Measurements from ENCODE around the gene RAB3B.

DNA sequence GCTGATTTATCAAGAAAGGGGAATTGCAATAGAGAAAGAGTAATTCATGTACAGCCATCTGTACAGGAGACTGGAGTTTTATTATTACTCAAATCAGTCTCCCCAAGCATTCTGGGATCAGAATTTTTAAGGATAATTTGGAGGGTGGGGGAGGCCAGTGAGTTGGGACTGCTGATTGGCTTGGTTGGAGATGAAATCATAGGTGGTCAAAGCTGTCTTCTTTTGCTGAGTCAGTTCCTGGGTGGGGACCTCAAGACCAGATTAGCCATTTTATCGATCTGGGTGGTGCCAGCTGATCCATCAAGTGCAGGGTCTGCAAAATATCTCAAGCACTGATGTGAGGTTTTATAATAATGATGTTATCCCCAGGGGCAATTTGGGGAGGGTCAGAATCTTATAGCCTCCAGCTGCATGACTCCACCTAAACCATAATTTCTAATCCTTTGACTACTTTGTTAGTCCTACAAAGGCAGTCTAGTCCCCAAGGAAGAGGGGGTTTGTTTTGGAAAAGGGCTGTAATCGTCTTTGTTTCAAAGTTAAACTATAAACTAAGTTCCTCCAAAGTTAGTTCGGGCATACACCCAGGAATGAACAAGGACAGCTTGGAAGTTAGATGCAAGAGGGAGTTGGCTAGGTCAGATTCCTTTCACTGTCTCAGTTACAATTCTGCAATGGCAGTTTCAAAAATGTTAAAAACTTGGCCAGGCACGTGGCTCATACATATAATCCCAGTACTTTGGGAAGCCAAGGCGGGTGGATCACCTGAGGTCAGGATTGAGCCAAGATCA lies 16.9 kb upstream of the RAB3B start:
- TF ChIP-seq CTCF (IDR thresholded peaks at IDR 0.05; ENCODE audit: insufficient read depth, low read length) (no peak), REST (IDR thresholded peaks at IDR 0.05; ENCODE audit: insufficient replicate concordance, low read depth) (no peak), POLR2AphosphoS5 (IDR thresholded peaks at IDR 0.05; ENCODE audit: low read depth) (no peak), GABPA (IDR thresholded peaks at IDR 0.05; ENCODE audit: low read depth) (no peak)
